Gastrocnemius medialis (tissue), 4 donors: ENCODE measurements around the gene HRH2. TPM values are rescaled to one million over a fixed set of nuclear protein-coding genes. Genes with fewer than 3 reads are reported as not detected.

Experiments used
- ATAC-seq, 2 donors: fragments of 150-250 bp; one replicate each; pipeline ENCODE4 v1.9.1; 2016
- DNase-seq, 2 donors: peaks; one replicate each; pipeline ENCODE4 v3.0.0-alpha.2; 2019
- H3K27ac ChIP-seq, 4 donors: fragments of 200-600 bp; sonication (generic); 1 replicate in 1 of 4; 2 replicates in 3 of 4; pipeline ENCODE4 v1.5.1; 2016 to 2018; ENCODE audit warnings: mild to moderate bottlenecking in 2 of 4, moderate library complexity in 1 of 4
- H3K27me3 ChIP-seq, 3 donors: fragments of 200-600 bp; sonication (generic) in 2 of 3; 1 replicate in 1 of 3; 2 replicates in 2 of 3; pipeline versions ENCODE4 v1.5.1 to v1.6.0; 2016 to 2019; ENCODE audit warnings: mild to moderate bottlenecking in 1 of 3, moderate library complexity in 1 of 3
- H3K36me3 ChIP-seq, 2 donors: fragments of 200-600 bp; sonication (generic) in 1 of 2; one replicate each; pipeline ENCODE4 v1.5.1; 2017 to 2018
- H3K4me1 ChIP-seq, 2 donors: fragments of 200-600 bp; sonication (generic) in 1 of 2; one replicate each; pipeline ENCODE4 v1.5.1; 2016 to 2017; ENCODE audit warnings: mild to moderate bottlenecking in 2 of 2
- H3K4me3 ChIP-seq, 4 donors: fragments of 200-600 bp; sonication (generic) in 3 of 4; 1 replicate in 1 of 4; 2 replicates in 3 of 4; pipeline ENCODE4 v1.5.1; 2016 to 2019; ENCODE audit warnings: mild to moderate bottlenecking in 2 of 4
- H3K9me3 ChIP-seq, 3 donors: fragments of 200-600 bp; sonication (generic) in 2 of 3; 1 replicate in 1 of 3; 2 replicates in 2 of 3; pipeline ENCODE4 v1.5.1; 2016 to 2019
- POLR2A ChIP-seq, 2 donors: fragments of 450-650 bp; IDR thresholded peaks; one replicate each; pipeline ENCODE4 v1.6.1; 2017; ENCODE audit warnings: antibody characterized with exemption in 2 of 2, mild to moderate bottlenecking in 2 of 2, moderate library complexity in 2 of 2
- in situ Hi-C, 4 donors: fragments of 200-750 bp; cut with MboI; loops; one replicate each; pipeline versions ENCODE4 v1.15.0 to v1.8.0; 2017; ENCODE audit warnings: low sequenced_read_pairs in 4 of 4
- intact Hi-C: fragments of 100-400 bp; cut with DNase I; formaldehyde crosslinking; loops from one replicate; pipeline ENCODE4 v1.15.1; 2023; ENCODE audit warnings: low total_unique reads
- total RNA-seq, 4 donors: library from RNA; depleted of rRNA; stranded (reverse); fragments of >200 nt; gene quantifications; one replicate each; pipeline versions ENCODE4 v1.1.0 to v1.2.3, GENCODE V29; 2016
- TF ChIP-seq, protein P1 (sequence below), 5 experiments: fragments of 450-650 bp in 3 of 5; fragments of 200-600 bp in 2 of 5; sonication (generic) in 2 of 5; IDR thresholded peaks in 4 of 5; conservative IDR thresholded peaks in 1 of 5; 1 replicate in 4 of 5; 2 replicates in 1 of 5; pipeline ENCODE4 v1.5.1; 2016 to 2019; ENCODE audit warnings: antibody characterized with exemption in 5 of 5, mild to moderate bottlenecking in 3 of 5, moderate library complexity in 3 of 5

The HRH2 gene
- total RNA-seq, 4 donors from 2014 or later, result 0.44 to 1.6 (median 0.76) TPM

DNA sequence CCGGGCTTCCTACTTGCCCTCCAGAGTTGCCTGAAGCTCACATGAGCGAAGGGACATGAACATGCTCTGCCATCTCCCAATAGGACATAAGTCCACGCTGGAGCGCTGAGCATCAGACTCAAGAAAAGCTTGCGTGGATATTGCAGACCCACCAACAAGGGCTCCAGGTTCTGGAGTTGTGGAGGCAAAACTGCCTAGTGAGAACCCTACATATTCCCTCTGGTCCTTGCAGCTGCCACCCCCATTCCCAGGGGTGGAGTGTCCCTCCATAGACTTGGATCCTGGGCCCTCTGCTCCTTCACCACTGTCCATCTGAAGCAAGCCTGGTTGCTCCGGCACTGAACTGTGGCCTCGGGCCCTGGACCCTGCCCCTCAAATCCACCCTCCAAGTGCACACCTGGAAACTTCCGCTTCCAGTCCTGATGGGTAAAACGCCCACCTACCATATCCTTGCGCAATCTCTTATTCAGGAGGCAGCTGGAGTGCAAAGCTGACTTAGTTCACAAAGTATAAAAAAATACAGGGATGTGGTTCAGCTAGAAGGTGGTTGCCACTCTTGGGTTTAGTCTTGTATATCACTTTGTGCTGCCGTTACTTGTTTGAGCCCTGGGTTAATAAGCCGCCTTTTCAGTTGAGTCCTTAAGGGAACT lies 28.0 kb downstream of the HRH2 start:
- in situ Hi-C loops (no loop called here), intact Hi-C loops (no loop called here)
- TF ChIP-seq POLR2A (IDR thresholded peaks at IDR 0.05), result no peak
- TF ChIP-seq, protein P1, sequence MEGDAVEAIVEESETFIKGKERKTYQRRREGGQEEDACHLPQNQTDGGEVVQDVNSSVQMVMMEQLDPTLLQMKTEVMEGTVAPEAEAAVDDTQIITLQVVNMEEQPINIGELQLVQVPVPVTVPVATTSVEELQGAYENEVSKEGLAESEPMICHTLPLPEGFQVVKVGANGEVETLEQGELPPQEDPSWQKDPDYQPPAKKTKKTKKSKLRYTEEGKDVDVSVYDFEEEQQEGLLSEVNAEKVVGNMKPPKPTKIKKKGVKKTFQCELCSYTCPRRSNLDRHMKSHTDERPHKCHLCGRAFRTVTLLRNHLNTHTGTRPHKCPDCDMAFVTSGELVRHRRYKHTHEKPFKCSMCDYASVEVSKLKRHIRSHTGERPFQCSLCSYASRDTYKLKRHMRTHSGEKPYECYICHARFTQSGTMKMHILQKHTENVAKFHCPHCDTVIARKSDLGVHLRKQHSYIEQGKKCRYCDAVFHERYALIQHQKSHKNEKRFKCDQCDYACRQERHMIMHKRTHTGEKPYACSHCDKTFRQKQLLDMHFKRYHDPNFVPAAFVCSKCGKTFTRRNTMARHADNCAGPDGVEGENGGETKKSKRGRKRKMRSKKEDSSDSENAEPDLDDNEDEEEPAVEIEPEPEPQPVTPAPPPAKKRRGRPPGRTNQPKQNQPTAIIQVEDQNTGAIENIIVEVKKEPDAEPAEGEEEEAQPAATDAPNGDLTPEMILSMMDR (IDR thresholded peaks at IDR 0.05 in 4 of 5, conservative IDR thresholded peaks at IDR 0.05 in 1 of 5), result no peak
- no peak overlapping the region for H3K27ac ChIP-seq
- no peak overlapping the region for H3K4me3 ChIP-seq
- H3K4me1 ChIP-seq, result peaks cover 12 to 15% of the 10 kb centered on the region in 2 donors
- H3K27me3 ChIP-seq, result no peaks in the 10 kb centered on the region
- no peak for DNase-seq
- no peak for ATAC-seq
- H3K9me3 ChIP-seq, result no peaks in the 10 kb centered on the region
- no peaks in the 10 kb centered on the region for H3K36me3 ChIP-seq

DNA sequence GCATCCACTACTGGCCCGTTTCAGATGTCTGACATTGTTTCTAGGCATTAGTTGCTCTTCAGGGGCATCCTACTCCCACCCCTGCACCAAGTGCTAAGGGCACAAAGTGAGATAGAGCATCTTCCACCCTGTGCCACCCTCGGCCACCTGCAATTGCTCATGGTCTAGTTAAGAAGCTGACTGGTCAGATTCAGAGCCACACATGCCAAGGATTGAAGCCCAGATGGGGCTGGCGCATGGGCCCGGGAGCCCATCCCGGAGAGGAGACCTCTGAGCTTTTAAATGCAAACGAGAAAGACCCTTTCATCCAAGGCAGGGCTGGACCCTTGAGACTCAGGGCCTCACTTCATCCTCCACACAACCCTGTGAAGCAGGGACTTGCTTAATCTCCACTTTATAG lies 28.5 kb downstream of the HRH2 start:
- TF ChIP-seq POLR2A (IDR thresholded peaks at IDR 0.05), result no peak
- TF ChIP-seq, protein P1 (IDR thresholded peaks at IDR 0.05 in 4 of 5, conservative IDR thresholded peaks at IDR 0.05 in 1 of 5), result no peak
- H3K27ac ChIP-seq, result no peak overlapping the region
- H3K36me3 ChIP-seq, result no peaks in the 10 kb centered on the region
- no peak overlapping the region for H3K4me3 ChIP-seq
- H3K9me3 ChIP-seq, result no peaks in the 10 kb centered on the region
- in situ Hi-C loops (no loop called here), intact Hi-C loops (no loop called here)
- DNase-seq (no peak), ATAC-seq (no peak)
- no peaks in the 10 kb centered on the region for H3K27me3 ChIP-seq
- H3K4me1 ChIP-seq, result peaks cover 7 to 9% of the 10 kb centered on the region in 2 donors

- no peak for DNase-seq
- Histone ChIP-seq H3K36me3 (no peaks in the 10 kb centered on the region), H3K4me1 (peaks cover 2 to 5% of the 10 kb centered on the region in 2 donors), H3K4me3 (no peak overlapping the region), H3K27me3 (no peaks in the 10 kb centered on the region), H3K9me3 (no peaks in the 10 kb centered on the region), H3K27ac (no peak overlapping the region)
- TF ChIP-seq, protein P1 (IDR thresholded peaks at IDR 0.05 in 4 of 5, conservative IDR thresholded peaks at IDR 0.05 in 1 of 5), result no peak
- no peak for TF ChIP-seq POLR2A (IDR thresholded peaks at IDR 0.05)
- ATAC-seq, result no peak
- in situ Hi-C loops (no loop called here), intact Hi-C loops (no loop called here)
These were observed 29.0 kb downstream of the HRH2 start for GRCh38 chr5:175686826-175687225.

DNA sequence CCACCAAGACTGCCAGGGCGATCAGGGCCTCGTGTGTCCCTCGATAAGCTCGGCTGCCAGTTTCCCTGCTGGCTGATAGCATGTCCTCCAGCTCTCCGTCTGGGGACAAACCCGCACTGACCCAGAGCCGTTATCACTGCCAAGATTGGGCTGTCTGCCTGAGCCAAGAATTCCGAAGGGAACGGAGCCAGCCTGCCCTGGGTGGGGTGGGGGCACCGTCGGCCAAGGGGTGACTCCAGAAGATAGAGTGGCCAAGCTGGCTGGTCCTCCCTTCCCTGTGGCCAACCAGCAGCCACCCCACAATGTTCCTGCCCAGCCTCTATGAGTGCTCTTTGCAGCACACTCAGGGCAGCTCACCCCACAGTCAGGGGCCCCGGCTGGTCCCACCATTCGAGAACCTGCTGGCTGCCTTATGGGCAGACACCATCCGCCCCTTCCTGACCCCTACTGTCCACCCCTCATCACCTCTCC lies 29.4 kb downstream of the HRH2 start:
- DNase-seq, result no peak
- Histone ChIP-seq H3K36me3 (no peaks in the 10 kb centered on the region), H3K27ac (no peak overlapping the region), H3K4me1 (peaks cover 0 to 5% of the 10 kb centered on the region in 2 donors), H3K27me3 (no peaks in the 10 kb centered on the region), H3K4me3 (no peak overlapping the region), H3K9me3 (no peaks in the 10 kb centered on the region)
- no peak for TF ChIP-seq POLR2A (IDR thresholded peaks at IDR 0.05)
- ATAC-seq, result peak in 1 of 2 donors; percentile 16
- intact Hi-C loops, result no loop called here
- in situ Hi-C loops, result no loop called here

DNA sequence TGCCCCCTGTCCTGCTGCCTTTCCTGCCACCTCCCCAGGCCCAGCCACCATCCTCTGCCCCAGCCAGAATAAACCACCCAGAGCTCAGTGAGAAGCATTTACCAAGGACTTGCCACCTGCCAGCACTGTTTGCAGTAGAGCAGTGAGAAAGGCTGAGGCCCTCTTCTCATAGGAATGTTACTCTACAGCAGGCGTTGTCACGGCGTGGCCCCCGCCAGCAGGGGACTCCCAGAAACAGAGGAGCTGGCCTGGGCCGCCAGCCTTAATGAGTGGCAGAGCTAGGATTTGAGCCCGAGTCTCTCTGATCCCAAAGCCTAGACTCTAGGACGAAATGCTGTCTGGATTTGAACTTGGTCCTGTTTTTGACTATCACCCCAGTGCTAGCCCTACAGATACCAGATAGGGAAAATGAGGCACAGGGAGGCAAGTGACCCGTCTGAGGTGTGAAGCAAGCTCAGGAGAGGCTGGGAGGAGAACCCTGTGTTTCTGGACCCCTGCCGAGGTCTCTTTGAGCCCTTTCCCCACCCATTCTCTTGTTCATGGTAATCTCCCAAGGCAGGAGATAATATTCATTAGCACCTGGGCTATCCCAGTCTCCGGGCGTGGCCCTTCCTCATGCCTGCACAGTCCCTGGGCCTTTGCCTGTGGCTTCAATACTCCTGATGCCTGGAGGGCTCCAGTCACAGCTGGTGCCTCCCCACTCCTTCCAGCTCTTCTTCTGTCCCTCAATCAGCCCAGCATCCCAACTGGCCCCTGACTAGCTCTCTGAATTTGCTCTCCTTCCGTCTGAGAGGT lies 30.7 kb downstream of the HRH2 start:
- ATAC-seq (no peak), DNase-seq (no peak)
- no peaks in the 10 kb centered on the region for H3K36me3 ChIP-seq
- no peak overlapping the region for H3K27ac ChIP-seq
- no peaks in the 10 kb centered on the region for H3K9me3 ChIP-seq
- in situ Hi-C loops, result no loop called here
- TF ChIP-seq, protein P1 (IDR thresholded peaks at IDR 0.05 in 4 of 5, conservative IDR thresholded peaks at IDR 0.05 in 1 of 5), result no peak
- no peak for TF ChIP-seq POLR2A (IDR thresholded peaks at IDR 0.05)
- H3K4me3 ChIP-seq, result no peak overlapping the region
- intact Hi-C loops, result no loop called here
- H3K27me3 ChIP-seq, result no peaks in the 10 kb centered on the region
- H3K4me1 ChIP-seq, result peaks cover 0 to 5% of the 10 kb centered on the region in 2 donors
